B cell (primary cell): ENCODE measurements around the gene HEXIM1. TPM values are rescaled to one million over a fixed set of nuclear protein-coding genes. Genes with fewer than 3 reads are reported as not detected.

Source experiments
- ATAC-seq: fragments of 200-7000 bp; cut with Tn5 transposase; one replicate; pipeline ENCODE4 v1.10.0; 2021; ENCODE audit warnings: low read depth, mild to moderate bottlenecking, moderate number of reproducible peaks, moderate library complexity
- CTCF ChIA-PET: fragments of 350-600 bp; sonication (Branson Sonifier 250); formaldehyde crosslinking; loops from one replicate; lab custom pipeline; 2021; ENCODE audit warnings: antibody characterized with exemption, inconsistent platforms; lab: Charles Lee
- POLR2A ChIA-PET: fragments of 350-600 bp; sonication (Branson Sonifier 250); formaldehyde crosslinking; loops from one replicate; lab custom pipeline; 2021; ENCODE audit warnings: antibody characterized with exemption; lab: Charles Lee
- DNase-seq: peaks from one replicate; pipeline ENCODE4 v3.0.0; 2013
- H2AFZ ChIP-seq: 2 replicates; pipeline ENCODE4 v1.6.1; 2012; ENCODE audit warnings: mild to moderate bottlenecking, low read depth, low read length; ENCODE audit not compliant: insufficient read depth, poor library complexity, severe bottlenecking
- H3K27ac ChIP-seq, 2 donors: 1 replicate in 1 of 2; 2 replicates in 1 of 2; pipeline ENCODE4 v1.5.1; 2012 to 2013; ENCODE audit warnings: low read length in 2 of 2, mild to moderate bottlenecking in 2 of 2, moderate library complexity in 1 of 2
- H3K27me3 ChIP-seq, 4 experiments: fragments of 200-600 bp in 1 of 4; sonication (generic) in 1 of 4; replicated peaks in 1 of 4; 1 replicate in 2 of 4; 2 replicates in 2 of 4; pipeline versions ENCODE4 v1.6.1 to v1.7.0; 2013 to 2016; ENCODE audit warnings: low read length in 3 of 4, mild to moderate bottlenecking in 2 of 4, mixed read lengths in 1 of 4, moderate library complexity in 1 of 4; ENCODE audit not compliant: insufficient read depth in 4 of 4, control insufficient read depth in 3 of 4; ENCODE audit errors: control extremely low read depth in 1 of 4
- H3K36me3 ChIP-seq, 2 experiments: replicated peaks in 1 of 2; 1 replicate in 1 of 2; 2 replicates in 1 of 2; pipeline versions ENCODE4 v1.6.1 to v1.7.1; 2013; ENCODE audit warnings: low read length in 1 of 2; ENCODE audit not compliant: insufficient read depth in 2 of 2, control insufficient read depth in 1 of 2; ENCODE audit errors: control extremely low read depth in 1 of 2, extremely low read depth in 1 of 2
- H3K4me1 ChIP-seq, 2 donors: fragments of 200-600 bp in 1 of 2; sonication (generic) in 1 of 2; 1 replicate in 1 of 2; 2 replicates in 1 of 2; pipeline versions ENCODE4 v1.5.1 to v1.6.1; 2013 to 2017; ENCODE audit warnings: low read length in 2 of 2; ENCODE audit not compliant: control insufficient read depth in 2 of 2, insufficient read depth in 2 of 2
- H3K4me2 ChIP-seq: replicated peaks from 2 replicates; pipeline ENCODE3; 2012; ENCODE audit warnings: mild to moderate bottlenecking, low read depth, low read length; ENCODE audit not compliant: poor library complexity, severe bottlenecking
- H3K4me3 ChIP-seq, 5 experiments: fragments of 200-600 bp in 1 of 5; sonication (generic) in 1 of 5; 1 replicate in 3 of 5; 2 replicates in 2 of 5; pipeline versions ENCODE4 v1.5.1 to v1.7.0; 2011 to 2016; ENCODE audit warnings: low read length in 4 of 5, mild to moderate bottlenecking in 4 of 5, low read depth in 2 of 5, control low read depth in 1 of 5, moderate library complexity in 1 of 5; ENCODE audit not compliant: insufficient read depth in 1 of 5; ENCODE audit errors: control extremely low read depth in 1 of 5, extremely low read depth in 1 of 5
- H3K79me2 ChIP-seq: fragments of 200-600 bp; sonication (generic); one replicate; pipeline ENCODE4 v1.6.0; 2016; ENCODE audit warnings: low read length; ENCODE audit not compliant: control insufficient read depth, insufficient read depth
- H3K9ac ChIP-seq: fragments of 200-600 bp; sonication (generic); 2 replicates; pipeline ENCODE4 v1.6.1; 2017; ENCODE audit warnings: mild to moderate bottlenecking, low read length, moderate library complexity
- H3K9me3 ChIP-seq, 3 donors: one replicate each; pipeline versions ENCODE4 v1.6.1 to v1.7.1; 2013; ENCODE audit warnings: low read length in 2 of 3; ENCODE audit not compliant: control insufficient read depth in 2 of 3, insufficient read depth in 1 of 3; ENCODE audit errors: control extremely low read depth in 1 of 3
- H4K20me1 ChIP-seq: 2 replicates; pipeline ENCODE4 v1.6.0; 2012; ENCODE audit warnings: mild to moderate bottlenecking, low read length; ENCODE audit not compliant: insufficient read depth, control insufficient read depth, poor library complexity, severe bottlenecking
- H3K27ac Mint-ChIP-seq: one replicate; pipeline ENCODE4 v1.8.0; 2021; ENCODE audit warnings: mixed read lengths
- H3K27me3 Mint-ChIP-seq: one replicate; pipeline ENCODE4 v1.8.0; 2021; ENCODE audit warnings: mixed read lengths
- H3K4me1 Mint-ChIP-seq: one replicate; pipeline ENCODE4 v1.8.0; 2021; ENCODE audit warnings: mixed read lengths
- H3K4me3 Mint-ChIP-seq: one replicate; pipeline ENCODE4 v1.8.0; 2021; ENCODE audit warnings: mixed read lengths
- H3K9me3 Mint-ChIP-seq: one replicate; pipeline ENCODE4 v1.8.0; 2022; ENCODE audit warnings: mixed read lengths; ENCODE audit not compliant: insufficient read depth
- EZH2 ChIP-seq: IDR thresholded peaks from 2 replicates; pipeline ENCODE4 v1.6.1; 2012; ENCODE audit warnings: borderline replicate concordance, low read depth, mild to moderate bottlenecking, moderate library complexity, low read length; ENCODE audit not compliant: insufficient read depth, poor library complexity, severe bottlenecking
- WGBS: methylation state at CpG from one replicate; pipeline ENCODE4 v1.1.5; 2013; ENCODE audit warnings: missing lambda C conversion rate; ENCODE audit not compliant: insufficient coverage; 5-methylcytosine and 5-hydroxymethylcytosine counted together
- intact Hi-C: fragments of 100-400 bp; cut with micrococcal nuclease; formaldehyde crosslinking; loops from one replicate; pipeline ENCODE4 v1.10.0; 2022
- polyA plus RNA-seq: library from polyadenylated mRNA; depleted of rRNA; stranded (reverse); fragments of >200 nt; gene quantifications from 2 replicates; pipeline ENCODE4 v1.2.3, GENCODE V29; 2012
- total RNA-seq, 2 donors: library from RNA; stranded (reverse); fragments of 120-200 nt in 1 of 2; gene quantifications; 1 replicate in 1 of 2; 2 replicates in 1 of 2; pipeline versions ENCODE4 v1.2.3 to v1.2.4, GENCODE V29; 2013 to 2022
- TF ChIP-seq, protein P1 (sequence below): fragments of 200-600 bp; IDR thresholded peaks from one replicate; pipeline ENCODE4 v1.8.0; 2022; ENCODE audit warnings: antibody characterized with exemption, mild to moderate bottlenecking

HEXIM1 gene
- total and polyA plus RNA-seq, 2 donors (not counting 1 experiment from before 2014, with no cell fraction given) = 23.7 to 48.9 TPM

DNA sequence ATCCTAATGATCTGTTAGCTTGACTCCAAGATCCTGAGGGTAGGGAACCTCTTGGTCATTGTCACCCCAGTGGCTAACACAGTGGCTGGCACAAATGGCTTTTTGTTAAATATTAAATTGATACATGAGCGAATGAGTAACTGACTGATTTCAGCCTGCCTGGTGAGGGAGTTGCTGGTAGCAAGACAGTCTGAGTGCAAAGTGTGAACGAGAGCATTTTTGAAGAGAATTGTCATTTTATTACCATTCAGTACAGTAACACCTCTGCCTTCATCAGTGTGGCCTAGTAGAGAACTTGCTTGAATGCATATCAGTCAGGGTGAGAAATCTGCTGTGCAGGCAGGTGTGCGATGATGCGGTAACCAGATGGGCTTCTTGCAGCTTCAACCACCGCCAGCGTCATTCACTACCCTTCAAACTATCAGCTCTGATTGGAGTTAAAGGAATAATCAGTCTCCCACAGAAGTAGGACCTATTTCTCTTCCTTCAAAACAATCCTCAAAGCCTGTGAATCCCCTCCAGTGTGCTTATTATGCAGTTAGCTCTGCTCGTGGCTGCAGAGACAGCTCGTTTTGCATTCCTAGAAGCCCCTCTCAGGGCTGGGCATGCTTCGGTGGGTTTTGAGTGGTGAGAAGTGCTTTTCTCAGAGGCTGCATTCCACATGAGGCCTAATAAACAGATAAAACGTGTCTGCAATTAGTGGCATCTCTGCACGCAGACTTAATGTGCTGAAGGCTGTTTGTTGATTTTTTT lies 42.4 kb downstream of the HEXIM1 start:
- H3K4me3 ChIP-seq = no peak overlapping the region
- H3K9me3 ChIP-seq = no peaks in the 10 kb centered on the region
- no peaks in the 10 kb centered on the region for H3K4me1 ChIP-seq
- Mint-ChIP-seq H3K27ac (no peak overlapping the region), H3K4me3 (no peak overlapping the region), H3K27me3 (no peaks in the 10 kb centered on the region), H3K4me1 (no peaks in the 10 kb centered on the region), H3K9me3 (no peaks in the 10 kb centered on the region)
- ATAC-seq (no peak), DNase-seq (no peak)
- TF ChIP-seq, protein P1, sequence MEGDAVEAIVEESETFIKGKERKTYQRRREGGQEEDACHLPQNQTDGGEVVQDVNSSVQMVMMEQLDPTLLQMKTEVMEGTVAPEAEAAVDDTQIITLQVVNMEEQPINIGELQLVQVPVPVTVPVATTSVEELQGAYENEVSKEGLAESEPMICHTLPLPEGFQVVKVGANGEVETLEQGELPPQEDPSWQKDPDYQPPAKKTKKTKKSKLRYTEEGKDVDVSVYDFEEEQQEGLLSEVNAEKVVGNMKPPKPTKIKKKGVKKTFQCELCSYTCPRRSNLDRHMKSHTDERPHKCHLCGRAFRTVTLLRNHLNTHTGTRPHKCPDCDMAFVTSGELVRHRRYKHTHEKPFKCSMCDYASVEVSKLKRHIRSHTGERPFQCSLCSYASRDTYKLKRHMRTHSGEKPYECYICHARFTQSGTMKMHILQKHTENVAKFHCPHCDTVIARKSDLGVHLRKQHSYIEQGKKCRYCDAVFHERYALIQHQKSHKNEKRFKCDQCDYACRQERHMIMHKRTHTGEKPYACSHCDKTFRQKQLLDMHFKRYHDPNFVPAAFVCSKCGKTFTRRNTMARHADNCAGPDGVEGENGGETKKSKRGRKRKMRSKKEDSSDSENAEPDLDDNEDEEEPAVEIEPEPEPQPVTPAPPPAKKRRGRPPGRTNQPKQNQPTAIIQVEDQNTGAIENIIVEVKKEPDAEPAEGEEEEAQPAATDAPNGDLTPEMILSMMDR = no peak
- no peak for TF ChIP-seq EZH2
- ChIA-PET CTCF (interaction anchor here (0.7 to 1.8 kb wide), 4 partner anchors 39 to 163 kb away, joined by 3 to 4 read pairs (median 4); partner anchors contain the start of gene ACBD4), POLR2A (no interaction called here)
- no peaks in the 10 kb centered on the region for H4K20me1 ChIP-seq
- no peaks in the 10 kb centered on the region for H3K79me2 ChIP-seq
- H3K27ac ChIP-seq = no peak overlapping the region
- no peak overlapping the region for H3K4me2 ChIP-seq
- WGBS = 58% methylated on average over 7 of the region's 11 CpGs
- intact Hi-C loops = no loop called here
- H3K36me3 ChIP-seq = no peaks in the 10 kb centered on the region
- no peak overlapping the region for H2AFZ ChIP-seq
- no peak overlapping the region for H3K9ac ChIP-seq
- H3K27me3 ChIP-seq = no peaks in the 10 kb centered on the region

DNA sequence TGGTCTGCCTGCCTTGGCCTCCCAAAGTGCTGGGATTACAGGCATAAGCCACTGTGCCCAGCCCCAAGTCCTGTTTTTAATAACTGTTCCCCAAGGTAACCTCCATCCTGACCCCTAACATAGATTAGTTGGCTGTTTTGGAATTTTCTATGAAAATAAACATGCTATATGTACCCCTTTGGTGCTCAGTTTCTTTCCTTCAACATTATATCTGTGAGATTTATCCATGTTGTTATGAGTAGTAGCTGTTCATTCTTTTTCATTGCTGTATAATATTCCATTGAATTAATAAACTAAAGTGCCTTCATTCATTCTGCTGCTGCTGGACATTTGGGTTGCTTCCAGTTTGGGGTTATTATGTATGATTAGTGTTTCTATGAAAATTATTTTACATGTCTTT lies 47.1 kb downstream of the HEXIM1 start:
- H3K27me3 ChIP-seq = no peaks in the 10 kb centered on the region
- no peak overlapping the region for H3K4me3 ChIP-seq
- H3K4me1 ChIP-seq = peaks cover 0 to 6% of the 10 kb centered on the region in 2 donors
- H3K9ac ChIP-seq = no peak overlapping the region
- H3K4me1 Mint-ChIP-seq = peaks cover 9% of the 10 kb centered on the region
- no peaks in the 10 kb centered on the region for H4K20me1 ChIP-seq
- no peak overlapping the region for H2AFZ ChIP-seq
- TF ChIP-seq EZH2 = no peak
- TF ChIP-seq, protein P1 = no peak
- no peaks in the 10 kb centered on the region for H3K9me3 Mint-ChIP-seq
- DNase-seq (no peak), ATAC-seq (no peak)
- no peaks in the 10 kb centered on the region for H3K36me3 ChIP-seq
- no peak overlapping the region for H3K27ac ChIP-seq
- no peak overlapping the region for H3K4me2 ChIP-seq
- H3K79me2 ChIP-seq = no peaks in the 10 kb centered on the region
- ChIA-PET CTCF (interaction anchor here (1.1 to 12.2 kb wide), 7 partner anchors 24 to 275 kb away, joined by 3 to 233 read pairs (median 4); partner anchors contain the start of genes ACBD4, HEXIM1 and PLCD3), POLR2A (interaction anchor here (1.3 kb wide), 1 partner anchor 47 kb away, joined by 7 read pairs; the partner anchor contains the start of gene HEXIM1)
- intact Hi-C loops = no loop called here
- H3K27ac Mint-ChIP-seq = no peak overlapping the region
- H3K9me3 ChIP-seq = no peaks in the 10 kb centered on the region
- no peak overlapping the region for H3K4me3 Mint-ChIP-seq
- no peaks in the 10 kb centered on the region for H3K27me3 Mint-ChIP-seq
